Left ventricle myocardium superior (tissue), 1 donor: ENCODE data around the gene HRAS. TPM values are rescaled to one million over a fixed set of nuclear protein-coding genes. Genes with fewer than 3 reads are reported as not detected.

Experiments
- ATAC-seq: fragments of 200-7000 bp; cut with Tn5 transposase; one replicate; pipeline ENCODE4 v1.9.1; 2020; ENCODE audit warnings: mild to moderate bottlenecking, moderate library complexity
- DNase-seq: peaks from one replicate; pipeline ENCODE4 v3.0.0-alpha.2; 2020
- intact Hi-C: fragments of 100-400 bp; cut with micrococcal nuclease; formaldehyde crosslinking; loops from one replicate; pipeline ENCODE4 v1.11.0; 2022
- total RNA-seq: library from RNA; stranded (reverse); fragmentation: NEBNext Ultra II Directional; extraction: Animal tissue kit (Norgen Biotek cat#: 25700); gene quantifications from one replicate; pipeline ENCODE4 v1.2.1, GENCODE V29; 2021
- donor health status: DM: no; HTN: yes; CAD: no; lungs with severe emphysema.

HRAS gene
- total RNA-seq, 1 donor from 2014 or later, result 67.1 TPM

- ATAC-seq, result peak; percentile 88
- peak; percentile 98 for DNase-seq
- intact Hi-C loops, result no loop called here
Measured at GRCh38 chr11:568306-569157, 33.2 kb upstream of the HRAS start.

DNA sequence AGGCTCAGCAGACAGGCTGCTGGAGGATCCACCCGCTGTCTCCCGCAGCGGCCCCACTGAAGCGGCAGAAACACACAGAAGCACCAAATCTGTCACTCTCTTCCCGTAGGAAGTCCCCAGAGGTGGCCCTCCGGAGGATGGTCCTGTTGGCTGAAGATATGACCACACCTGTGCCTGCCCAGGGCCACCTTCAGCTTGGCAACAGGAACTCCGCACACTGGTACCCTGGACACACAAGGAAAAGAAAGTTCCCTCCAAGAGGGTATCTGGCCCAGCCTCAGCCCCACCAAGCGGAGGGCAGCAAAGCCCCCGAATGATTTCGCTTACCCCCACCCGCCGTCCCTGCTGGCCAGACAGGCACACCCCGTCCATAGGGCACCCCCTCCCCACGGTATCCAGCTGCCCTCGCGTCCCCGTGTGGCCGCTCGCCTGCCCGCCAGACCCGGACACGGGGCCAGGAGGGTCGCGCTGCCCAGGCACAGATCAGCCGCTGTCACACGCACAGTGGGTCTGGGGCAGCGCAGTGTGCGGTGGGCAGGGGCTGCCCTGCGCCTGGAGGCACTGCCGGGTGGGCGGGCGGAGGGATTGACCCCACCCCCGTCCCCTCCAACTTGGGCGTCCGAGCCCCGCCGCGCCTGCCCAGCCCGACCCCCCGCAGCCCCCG lies 32.4 kb upstream of the HRAS start:
- intact Hi-C loops, result no loop called here

GRCh38 chr11:567011-567628 lies 31.7 kb upstream of the HRAS start:
- DNase-seq, result no peak

More for the DNA sequence above, 32.4 kb upstream of the HRAS start:
- peak; percentile 33 for ATAC-seq
- DNase-seq, result no peak

DNA sequence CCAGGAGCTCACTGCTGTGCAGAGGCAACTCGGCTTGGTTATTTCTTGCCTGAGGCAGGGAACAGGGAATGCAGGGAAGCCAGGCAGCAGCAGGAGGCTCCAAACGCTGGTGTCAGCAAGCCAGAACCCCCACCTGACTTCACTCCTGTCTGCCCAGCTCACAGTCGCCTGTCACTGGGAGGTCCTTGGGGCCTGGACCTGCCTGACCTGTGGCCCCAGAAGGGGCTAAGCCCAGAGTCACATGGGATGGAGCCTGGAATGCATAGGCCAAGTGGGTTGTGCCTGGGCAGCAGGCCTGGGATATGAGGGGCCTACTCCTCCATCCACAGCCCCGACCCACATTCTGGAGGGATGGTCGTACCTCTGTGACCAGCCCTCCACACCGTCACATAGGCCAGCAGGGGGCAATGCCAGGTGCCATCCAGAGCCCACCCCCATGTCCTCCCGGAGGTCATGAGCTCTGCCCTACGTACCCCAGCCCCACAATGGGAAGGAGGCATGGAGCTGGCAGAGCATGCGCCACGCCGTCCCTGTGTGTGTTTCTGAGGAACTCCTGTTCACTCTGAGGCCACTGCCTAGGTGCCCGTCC lies 30.6 kb upstream of the HRAS start:
- no peak for ATAC-seq
- DNase-seq, result peak; percentile 32
- intact Hi-C loops, result no loop called here

More at GRCh38 chr11:567011-567628, 31.7 kb upstream of the HRAS start:
- intact Hi-C loops, result no loop called here
- no peak for ATAC-seq

GRCh38 chr11:563812-564578 lies 28.6 kb upstream of the HRAS start:
- ATAC-seq (no peak), DNase-seq (no peak)
- intact Hi-C loops, result no loop called here

DNA sequence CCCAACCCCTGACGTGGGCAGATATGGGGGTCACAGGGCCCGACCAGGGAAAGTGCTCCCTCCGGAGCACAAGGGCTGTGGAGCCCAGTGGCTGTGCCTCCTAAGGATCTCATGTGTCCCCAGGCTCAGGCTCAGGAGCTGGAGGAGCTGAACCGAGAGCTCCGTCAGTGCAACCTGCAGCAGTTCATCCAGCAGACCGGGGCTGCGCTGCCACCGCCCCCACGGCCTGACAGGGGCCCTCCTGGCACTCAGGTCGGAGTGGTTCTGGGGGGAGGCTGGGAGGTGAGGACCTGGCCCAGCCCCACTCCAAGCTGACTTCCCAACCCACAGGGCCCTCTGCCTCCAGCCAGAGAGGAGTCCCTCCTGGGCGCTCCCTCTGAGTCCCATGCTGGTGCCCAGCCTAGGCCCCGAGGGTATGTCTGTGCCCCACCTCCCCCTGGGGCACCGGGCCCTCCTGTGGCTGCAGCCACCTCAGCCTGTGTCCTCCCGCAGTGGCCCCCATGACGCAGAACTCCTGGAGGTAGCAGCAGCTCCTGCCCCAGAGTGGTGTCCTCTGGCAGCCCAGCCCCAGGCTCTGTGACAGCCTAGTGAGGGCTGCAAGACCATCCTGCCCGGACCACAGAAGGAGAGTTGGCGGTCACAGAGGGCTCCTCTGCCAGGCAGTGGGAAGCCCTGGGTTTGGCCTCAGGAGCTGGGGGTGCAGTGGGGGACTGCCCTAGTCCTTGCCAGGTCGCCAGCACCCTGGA lies 27.9 kb upstream of the HRAS start:
- no peak for DNase-seq
- no peak for ATAC-seq
- intact Hi-C loops, result no loop called here

- ATAC-seq (no peak), DNase-seq (no peak)
- intact Hi-C loops, result no loop called here
Measured at GRCh38 chr11:562046-562645, 26.8 kb upstream of the HRAS start.

- intact Hi-C loops, result no loop called here
- DNase-seq, result no peak
- peak; percentile 6 for ATAC-seq
Measured at GRCh38 chr11:561148-562003, 26.0 kb upstream of the HRAS start.

- peak; percentile 94 for ATAC-seq
- intact Hi-C loops, result no loop called here
- peak; percentile 96 for DNase-seq
Measured at GRCh38 chr11:560305-561147, 25.1 kb upstream of the HRAS start, which contains the start of the genes LMNTD2 and RASSF7. TSS of gene LMNTD2 (minus strand) at chr11:560738. CDS start at chr11:560716, 22 bp downstream. TSS of gene RASSF7 (plus strand) at chr11:560970. CDS start at chr11:561769, 799 bp downstream.

DNA sequence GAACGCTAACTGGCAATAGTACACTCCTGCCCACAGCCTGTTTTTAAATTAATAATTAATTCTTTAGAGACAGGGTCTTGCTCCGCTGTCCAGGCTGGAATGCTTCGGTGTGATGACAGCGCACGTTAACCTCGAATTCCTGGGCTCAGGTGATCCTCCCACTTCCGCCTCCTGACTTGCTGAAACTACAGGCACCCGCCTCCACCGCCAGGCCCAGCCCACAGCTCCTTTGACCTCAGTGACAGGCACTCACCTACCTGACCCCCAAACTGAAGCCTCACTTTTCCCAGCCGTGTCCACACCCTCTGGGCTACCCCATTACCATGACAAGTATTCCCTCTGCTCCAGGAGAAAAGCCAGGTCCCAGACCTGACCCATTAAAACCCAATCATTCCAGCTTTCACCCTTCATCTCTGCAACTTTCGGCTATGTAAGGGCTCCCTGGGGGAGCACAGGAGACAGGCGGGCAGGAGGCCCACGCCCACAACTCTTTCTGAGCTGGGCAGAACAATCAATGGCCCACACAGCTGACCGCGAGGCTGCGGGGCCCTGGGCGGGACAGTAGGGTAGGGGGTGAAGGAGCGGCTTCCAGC lies 24.4 kb upstream of the HRAS start:
- no peak for ATAC-seq
- intact Hi-C loops, result no loop called here
- no peak for DNase-seq

GRCh38 chr11:559020-559620 lies 23.7 kb upstream of the HRAS start:
- intact Hi-C loops, result no loop called here
- DNase-seq (no peak), ATAC-seq (no peak)

DNA sequence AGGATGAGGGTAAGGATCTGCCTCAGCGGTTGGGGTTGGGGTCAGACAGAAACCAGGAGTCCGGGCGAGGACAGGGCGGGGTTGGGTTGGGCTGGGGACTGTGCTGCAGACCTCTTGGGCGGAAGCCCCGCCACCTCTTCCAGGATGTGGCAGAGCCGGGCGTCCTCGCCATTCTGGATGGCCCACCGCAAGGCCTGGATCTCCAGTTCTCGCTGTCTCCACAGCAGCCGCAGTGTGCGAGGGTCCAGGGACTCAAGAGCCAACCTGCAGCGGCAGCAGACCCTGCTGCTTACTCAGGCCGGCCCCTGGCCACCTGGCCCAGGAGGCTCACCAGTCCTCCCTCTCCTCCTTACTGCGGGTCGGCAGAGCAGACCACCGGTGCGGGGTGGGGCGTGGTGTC lies 23.1 kb upstream of the HRAS start:
- DNase-seq, result no peak
- no peak for ATAC-seq
- intact Hi-C loops, result no loop called here

GRCh38 chr11:557328-558132 lies 22.2 kb upstream of the HRAS start:
- ATAC-seq (no peak), DNase-seq (no peak)
- intact Hi-C loops, result no loop called here

GRCh38 chr11:556662-557256 lies 21.4 kb upstream of the HRAS start:
- intact Hi-C loops, result no loop called here
- DNase-seq (no peak), ATAC-seq (no peak)
